GM18867 (cell line): ENCODE measurements around the gene FANCE.
"Not testable (repeated sequence)": the region's sequence is repeated elsewhere in the genome, so short reads cannot be mapped to it uniquely, and the experiment has no call there.

ENCODE experiments used
- ATAC-seq: cut with Tn5 transposase; IDR thresholded peaks from one replicate; pipeline ENCODE4 v1.9.1; 2021; ENCODE audit warnings: mild to moderate bottlenecking, moderate library complexity; ENCODE audit not compliant: unreplicated experiment

The FANCE gene

GRCh38 chr6:35432291-35432690, 19.8 kb upstream of the FANCE start:
- ATAC-seq = no peak

- ATAC-seq = not testable (repeated sequence)
These were observed 19.4 kb upstream of the FANCE start for GRCh38 chr6:35432702-35433101.

GRCh38 chr6:35435074-35435837, 16.9 kb upstream of the FANCE start:
- no peak for ATAC-seq

- no peak for ATAC-seq
These were observed 15.9 kb upstream of the FANCE start for GRCh38 chr6:35436071-35436857.

GRCh38 chr6:35438378-35439065, 13.6 kb upstream of the FANCE start:
- ATAC-seq = not testable (repeated sequence)

- ATAC-seq = no peak
These were observed 12.8 kb upstream of the FANCE start for GRCh38 chr6:35439308-35439707.

- ATAC-seq = no peak
These were observed 10.9 kb upstream of the FANCE start for GRCh38 chr6:35441205-35441604.

GRCh38 chr6:35441642-35442041, 10.5 kb upstream of the FANCE start:
- no peak for ATAC-seq

GRCh38 chr6:35442693-35443092, 9.4 kb upstream of the FANCE start:
- ATAC-seq = no peak

- no peak for ATAC-seq
These were observed 8.7 kb upstream of the FANCE start for GRCh38 chr6:35443341-35444030.

- ATAC-seq = no peak
These were observed 6.4 kb upstream of the FANCE start for GRCh38 chr6:35445691-35446090.

- ATAC-seq = no peak
These were observed 3.9 kb upstream of the FANCE start for GRCh38 chr6:35448191-35448590.

GRCh38 chr6:35449287-35449881, 2.8 kb upstream of the FANCE start:
- ATAC-seq = no peak

- ATAC-seq = no peak
These were observed 570 bp upstream of the FANCE start for GRCh38 chr6:35451354-35452182.

- no peak for ATAC-seq
These were observed 1.1 kb downstream of the FANCE start for GRCh38 chr6:35453236-35453635.

- no peak for ATAC-seq
These were observed 2.4 kb downstream of the FANCE start for GRCh38 chr6:35454391-35455110.

GRCh38 chr6:35457907-35458306, 5.8 kb downstream of the FANCE start:
- no peak for ATAC-seq

- no peak for ATAC-seq
These were observed 9.1 kb downstream of the FANCE start for GRCh38 chr6:35461270-35461669.

GRCh38 chr6:35463292-35463691, 11.2 kb downstream of the FANCE start:
- no peak for ATAC-seq
